HCT116 (cell line): Measurements from ENCODE around the gene DDX27. TPM values are rescaled to one million over a fixed set of nuclear protein-coding genes. Genes with fewer than 3 reads are reported as not detected.

Experiments
- ATAC-seq: fragments of 200-7000 bp; cut with Tn5 transposase; 2 replicates; pipeline ENCODE4 v1.9.1; 2020; ENCODE audit warnings: mild to moderate bottlenecking, moderate library complexity
- BruUV-seq: library from RNA; stranded (reverse); fragments of 400-500 nt; replicated peaks from 2 replicates; lab custom pipeline; 2021; lab: Mats Ljungman, UMichigan
- CTCF ChIA-PET: fragments of 300-600 bp; sonication (Branson Sonifier 250); formaldehyde crosslinking; loops from one replicate; lab custom pipeline; 2021; ENCODE audit warnings: antibody characterized with exemption; lab: Charles Lee
- POLR2A ChIA-PET: fragments of 300-600, 350-600 bp; sonication (Branson Sonifier 250); formaldehyde crosslinking; loops from one replicate; lab custom pipeline; 2021; ENCODE audit warnings: antibody characterized with exemption; lab: Charles Lee
- RAD21 ChIA-PET, 2 experiments: fragments of 300-600 bp; sonication (Branson Sonifier 250); formaldehyde crosslinking; loops; one replicate each; lab custom pipeline; 2023; ENCODE audit warnings: low total read pairs in 2 of 2; ENCODE audit not compliant: uncharacterized antibody in 2 of 2, unreplicated experiment in 2 of 2, low non-redundant PET in 1 of 2; lab: Charles Lee
- DNase-seq: peaks from one replicate; pipeline ENCODE4 v3.0.0-alpha.2; 2010; ENCODE audit warnings: low read depth, low spot score
- H2AFZ ChIP-seq: fragments of 200-600 bp; shearing (Covaris generic), sonication (generic); 2 replicates; pipeline ENCODE4 v1.6.1; 2017; ENCODE audit warnings: low read depth, mixed run types, mixed read lengths, antibody characterized with exemption, low read length; ENCODE audit not compliant: poor library complexity, severe bottlenecking
- H3K27ac ChIP-seq: 2 replicates; pipeline ENCODE4 v1.5.1; 2012; ENCODE audit warnings: low read depth, low read length
- H3K27me3 ChIP-seq: fragments of 200-600 bp; sonication (generic); 2 replicates; pipeline ENCODE4 v1.6.1; 2016; ENCODE audit warnings: mixed run types, low read length, mixed read lengths; ENCODE audit not compliant: insufficient read depth
- H3K36me3 ChIP-seq, 2 experiments: fragments of 200-500 bp in 1 of 2; fragments of 200-600 bp in 1 of 2; sonication (Bioruptor generic) in 1 of 2; sonication (generic) in 1 of 2; 2 replicates each; pipeline versions ENCODE4 v1.5.1 to v1.6.1; 2014 to 2016; ENCODE audit warnings: low read length in 2 of 2, inconsistent platforms in 1 of 2, mixed read lengths in 1 of 2, mixed run types in 1 of 2; ENCODE audit not compliant: insufficient read depth in 2 of 2, control insufficient read depth in 1 of 2
- H3K4me1 ChIP-seq, 2 experiments: fragments of 200-600 bp in 1 of 2; sonication (generic) in 1 of 2; 2 replicates each; pipeline versions ENCODE4 v1.5.1 to v1.6.1; 2012 to 2017; ENCODE audit warnings: low read length in 2 of 2, inconsistent platforms in 1 of 2, mild to moderate bottlenecking in 1 of 2, mixed read lengths in 1 of 2, mixed run types in 1 of 2, moderate library complexity in 1 of 2; ENCODE audit not compliant: insufficient read depth in 2 of 2, control insufficient read depth in 1 of 2
- H3K4me2 ChIP-seq: fragments of 200-600 bp; sonication (generic); 2 replicates; pipeline ENCODE4 v1.6.1; 2017; ENCODE audit warnings: mixed run types, low read length, mixed read lengths
- H3K4me3 ChIP-seq, 2 experiments: fragments of 200-600 bp in 1 of 2; sonication (generic) in 1 of 2; replicated peaks in 1 of 2; 2 replicates each; pipeline ENCODE4 v1.5.1; 2011 to 2016; ENCODE audit warnings: low read length in 2 of 2, control low read depth in 1 of 2, low read depth in 1 of 2, mild to moderate bottlenecking in 1 of 2, mixed read lengths in 1 of 2, mixed run types in 1 of 2
- H3K79me2 ChIP-seq: fragments of 200-600 bp; sonication (generic); 2 replicates; pipeline ENCODE4 v1.6.1; 2017; ENCODE audit warnings: mild to moderate bottlenecking, mixed run types, low read length, moderate library complexity, mixed read lengths; ENCODE audit not compliant: insufficient read depth
- H3K9ac ChIP-seq: fragments of 200-600 bp; sonication (generic); 2 replicates; pipeline ENCODE4 v1.6.1; 2016; ENCODE audit warnings: low read length, mixed read lengths
- H3K9me2 ChIP-seq: fragments of 200-600 bp; sonication (generic), shearing (Covaris generic); 2 replicates; pipeline ENCODE4 v1.6.1; 2017; ENCODE audit warnings: mixed run types, mild to moderate bottlenecking, moderate library complexity; ENCODE audit not compliant: insufficient read depth
- H3K9me3 ChIP-seq, 2 experiments: fragments of 200-500 bp in 1 of 2; fragments of 200-600 bp in 1 of 2; sonication (Bioruptor generic) in 1 of 2; sonication (generic) in 1 of 2; 2 replicates each; pipeline ENCODE4 v1.6.1; 2014 to 2017; ENCODE audit warnings: low read length in 2 of 2, mixed read lengths in 2 of 2, inconsistent platforms in 1 of 2, low read depth in 1 of 2, mild to moderate bottlenecking in 1 of 2, mixed run types in 1 of 2, moderate library complexity in 1 of 2; ENCODE audit not compliant: control insufficient read depth in 1 of 2, insufficient read depth in 1 of 2
- H4K20me1 ChIP-seq: fragments of 200-600 bp; sonication (generic), shearing (Covaris generic); 2 replicates; pipeline ENCODE4 v1.6.1; 2017; ENCODE audit warnings: mixed run types, mild to moderate bottlenecking, moderate library complexity; ENCODE audit not compliant: insufficient read depth
- CBX3 ChIP-seq: IDR thresholded peaks from 2 replicates; pipeline ENCODE4 v1.6.1; 2012; ENCODE audit warnings: low read depth
- ELF1 ChIP-seq: IDR thresholded peaks from 2 replicates; pipeline ENCODE4 v1.6.1; 2012; ENCODE audit warnings: low read depth, borderline replicate concordance
- FOSL1 ChIP-seq: IDR thresholded peaks from 2 replicates; pipeline ENCODE4 v1.6.1; 2012; ENCODE audit warnings: low read depth
- POLR2AphosphoS5 ChIP-seq: IDR thresholded peaks from 2 replicates; pipeline ENCODE4 v1.6.1; 2011; ENCODE audit warnings: mild to moderate bottlenecking, low read depth, low read length, moderate library complexity
- SIN3A ChIP-seq: IDR thresholded peaks from 2 replicates; pipeline ENCODE4 v1.6.1; 2012; ENCODE audit warnings: low read depth
- SP1 ChIP-seq: IDR thresholded peaks from 2 replicates; pipeline ENCODE4 v1.6.1; 2012; ENCODE audit warnings: low read depth
- TCF7L2 ChIP-seq: IDR thresholded peaks from 2 replicates; pipeline ENCODE4 v1.7.0; 2011; ENCODE audit warnings: borderline replicate concordance, inconsistent platforms; ENCODE audit not compliant: insufficient read depth, insufficient read length; ENCODE audit errors: extremely low read depth
- YY1 ChIP-seq: IDR thresholded peaks from 2 replicates; pipeline ENCODE4 v1.6.1; 2011; ENCODE audit warnings: low read length, low read depth, moderate library complexity, mild to moderate bottlenecking; ENCODE audit not compliant: insufficient replicate concordance; ENCODE audit errors: extremely low read depth
- ZFX ChIP-seq: fragments of 450-650 bp; IDR thresholded peaks from 2 replicates; pipeline ENCODE4 v1.6.1; 2017
- intact Hi-C: fragments of 100-400 bp; cut with micrococcal nuclease; formaldehyde crosslinking; loops from 2 replicates; pipeline ENCODE4 v1.10.0; 2022
- total RNA-seq: library from RNA; stranded (reverse); gene quantifications from one replicate; pipeline ENCODE4 v1.2.1, GENCODE V29; 2021; ENCODE audit not compliant: unreplicated experiment
- TF ChIP-seq, protein P1 (sequence below): IDR thresholded peaks from 2 replicates; pipeline ENCODE4 v1.6.1; 2012
- TF ChIP-seq, protein P2 (sequence below): IDR thresholded peaks from 2 replicates; pipeline ENCODE4 v1.6.1; 2011; ENCODE audit warnings: mild to moderate bottlenecking, low read length, moderate library complexity; ENCODE audit not compliant: insufficient replicate concordance; ENCODE audit errors: extremely low read depth
- TF ChIP-seq, protein P3 (sequence below): IDR thresholded peaks from 2 replicates; pipeline ENCODE4 v1.6.1; 2012; ENCODE audit warnings: low read depth

DDX27 gene
- total RNA-seq, 1 experiment from 2014 or later: 32.1 TPM

DNA sequence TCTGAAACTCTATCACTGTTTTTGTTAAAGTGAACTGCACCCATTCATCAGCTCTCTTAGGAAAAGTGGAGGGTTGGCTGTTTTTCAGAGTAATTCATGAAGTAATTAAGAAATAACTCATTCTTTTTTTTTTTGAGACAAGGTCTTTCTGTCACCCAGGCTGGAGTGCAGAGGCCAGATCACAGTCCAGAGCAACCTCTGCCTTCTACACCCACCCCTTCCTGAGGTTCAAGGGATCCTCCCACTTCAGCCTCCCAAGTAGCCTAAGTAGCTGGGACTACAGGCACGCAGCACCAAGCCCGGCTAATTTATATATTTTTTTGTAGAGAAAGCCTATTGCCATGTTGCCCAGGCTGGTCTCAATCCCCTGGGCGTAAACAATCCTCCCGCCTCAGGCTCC, 56.0 kb downstream of the DDX27 start:
- RAD21 ChIA-PET: no interaction called here
- no peak for DNase-seq
- ATAC-seq: no peak
- BruUV-seq: no TSS peak
- H3K36me3 ChIP-seq: peaks cover 38 to 59% of the 10 kb centered on the region in 2 experiments
- intact Hi-C loops: no loop called here
- H3K9ac ChIP-seq: peak overlapping the region; percentile 98; the same call in 1 of the 2 replicates
- H4K20me1 ChIP-seq: peaks cover 10% of the 10 kb centered on the region; the same call in 1 of the 2 replicates
- H3K27me3 ChIP-seq: no peaks in the 10 kb centered on the region
- H3K9me2 ChIP-seq: no peaks in the 10 kb centered on the region
- H3K9me3 ChIP-seq: no peaks in the 10 kb centered on the region
- peak overlapping the region; percentile 96; the same call in 1 of the 2 replicates for H3K27ac ChIP-seq
- no peak overlapping the region for H2AFZ ChIP-seq
- peaks cover 12 to 23% of the 10 kb centered on the region in 2 experiments for H3K4me1 ChIP-seq
- CTCF ChIA-PET: no interaction called here
- POLR2A ChIA-PET: no interaction called here
- TF ChIP-seq SP1 (no peak), TCF7L2 (no peak), POLR2AphosphoS5 (no peak), ELF1 (no peak), ZFX (no peak), SIN3A (no peak), YY1 (no peak), FOSL1 (no peak), CBX3 (no peak)
- TF ChIP-seq, protein P1, sequence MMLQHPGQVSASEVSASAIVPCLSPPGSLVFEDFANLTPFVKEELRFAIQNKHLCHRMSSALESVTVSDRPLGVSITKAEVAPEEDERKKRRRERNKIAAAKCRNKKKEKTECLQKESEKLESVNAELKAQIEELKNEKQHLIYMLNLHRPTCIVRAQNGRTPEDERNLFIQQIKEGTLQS: no peak
- TF ChIP-seq, protein P2, sequence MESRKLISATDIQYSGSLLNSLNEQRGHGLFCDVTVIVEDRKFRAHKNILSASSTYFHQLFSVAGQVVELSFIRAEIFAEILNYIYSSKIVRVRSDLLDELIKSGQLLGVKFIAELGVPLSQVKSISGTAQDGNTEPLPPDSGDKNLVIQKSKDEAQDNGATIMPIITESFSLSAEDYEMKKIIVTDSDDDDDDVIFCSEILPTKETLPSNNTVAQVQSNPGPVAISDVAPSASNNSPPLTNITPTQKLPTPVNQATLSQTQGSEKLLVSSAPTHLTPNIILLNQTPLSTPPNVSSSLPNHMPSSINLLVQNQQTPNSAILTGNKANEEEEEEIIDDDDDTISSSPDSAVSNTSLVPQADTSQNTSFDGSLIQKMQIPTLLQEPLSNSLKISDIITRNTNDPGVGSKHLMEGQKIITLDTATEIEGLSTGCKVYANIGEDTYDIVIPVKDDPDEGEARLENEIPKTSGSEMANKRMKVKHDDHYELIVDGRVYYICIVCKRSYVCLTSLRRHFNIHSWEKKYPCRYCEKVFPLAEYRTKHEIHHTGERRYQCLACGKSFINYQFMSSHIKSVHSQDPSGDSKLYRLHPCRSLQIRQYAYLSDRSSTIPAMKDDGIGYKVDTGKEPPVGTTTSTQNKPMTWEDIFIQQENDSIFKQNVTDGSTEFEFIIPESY: no peak
- TF ChIP-seq, protein P3, sequence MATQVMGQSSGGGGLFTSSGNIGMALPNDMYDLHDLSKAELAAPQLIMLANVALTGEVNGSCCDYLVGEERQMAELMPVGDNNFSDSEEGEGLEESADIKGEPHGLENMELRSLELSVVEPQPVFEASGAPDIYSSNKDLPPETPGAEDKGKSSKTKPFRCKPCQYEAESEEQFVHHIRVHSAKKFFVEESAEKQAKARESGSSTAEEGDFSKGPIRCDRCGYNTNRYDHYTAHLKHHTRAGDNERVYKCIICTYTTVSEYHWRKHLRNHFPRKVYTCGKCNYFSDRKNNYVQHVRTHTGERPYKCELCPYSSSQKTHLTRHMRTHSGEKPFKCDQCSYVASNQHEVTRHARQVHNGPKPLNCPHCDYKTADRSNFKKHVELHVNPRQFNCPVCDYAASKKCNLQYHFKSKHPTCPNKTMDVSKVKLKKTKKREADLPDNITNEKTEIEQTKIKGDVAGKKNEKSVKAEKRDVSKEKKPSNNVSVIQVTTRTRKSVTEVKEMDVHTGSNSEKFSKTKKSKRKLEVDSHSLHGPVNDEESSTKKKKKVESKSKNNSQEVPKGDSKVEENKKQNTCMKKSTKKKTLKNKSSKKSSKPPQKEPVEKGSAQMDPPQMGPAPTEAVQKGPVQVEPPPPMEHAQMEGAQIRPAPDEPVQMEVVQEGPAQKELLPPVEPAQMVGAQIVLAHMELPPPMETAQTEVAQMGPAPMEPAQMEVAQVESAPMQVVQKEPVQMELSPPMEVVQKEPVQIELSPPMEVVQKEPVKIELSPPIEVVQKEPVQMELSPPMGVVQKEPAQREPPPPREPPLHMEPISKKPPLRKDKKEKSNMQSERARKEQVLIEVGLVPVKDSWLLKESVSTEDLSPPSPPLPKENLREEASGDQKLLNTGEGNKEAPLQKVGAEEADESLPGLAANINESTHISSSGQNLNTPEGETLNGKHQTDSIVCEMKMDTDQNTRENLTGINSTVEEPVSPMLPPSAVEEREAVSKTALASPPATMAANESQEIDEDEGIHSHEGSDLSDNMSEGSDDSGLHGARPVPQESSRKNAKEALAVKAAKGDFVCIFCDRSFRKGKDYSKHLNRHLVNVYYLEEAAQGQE: no peak
- peak overlapping the region; percentile 92; the same call in 1 of the 2 replicates for H3K4me2 ChIP-seq
- H3K79me2 ChIP-seq: peaks cover 90% of the 10 kb centered on the region
- H3K4me3 ChIP-seq: no peak overlapping the region
